MG63 (cell line): ENCODE data around the gene TIA1. TPM values are rescaled to one million over a fixed set of nuclear protein-coding genes. Genes with fewer than 3 reads are reported as not detected.
"Not testable (repeated sequence)": the region's sequence is repeated elsewhere in the genome, so short reads cannot be mapped to it uniquely, and the experiment has no call there.

Experiments used
- DNase-seq: peaks from one replicate; pipeline ENCODE4 v3.0.0-alpha.2; 2020
- H3K27me3 ChIP-seq: fragments of 250-450 bp; sonication (Bioruptor Pico); 2 replicates; pipeline ENCODE4 v1.5.1; 2020; ENCODE audit warnings: mild to moderate bottlenecking, moderate library complexity
- H3K36me3 ChIP-seq: fragments of 250-450 bp; sonication (Bioruptor Pico); 2 replicates; pipeline ENCODE4 v1.5.1; 2020; ENCODE audit warnings: mild to moderate bottlenecking, moderate library complexity
- H3K4me3 ChIP-seq: fragments of 250-450 bp; sonication (Bioruptor Pico); 2 replicates; pipeline ENCODE4 v1.5.1; 2020; ENCODE audit warnings: mild to moderate bottlenecking, moderate library complexity
- H3K9me3 ChIP-seq: fragments of 250-450 bp; sonication (Bioruptor Pico); 2 replicates; pipeline ENCODE4 v1.5.1; 2020; ENCODE audit warnings: mild to moderate bottlenecking, moderate library complexity
- total RNA-seq: library from RNA; depleted of rRNA; stranded (reverse); fragments of >200 nt; shearing (Covaris generic); gene quantifications from 2 replicates; pipeline ENCODE4 v1.2.3, GENCODE V29; 2014; ENCODE audit warnings: low replicate concordance; rRNA removed

Gene TIA1, protein sequence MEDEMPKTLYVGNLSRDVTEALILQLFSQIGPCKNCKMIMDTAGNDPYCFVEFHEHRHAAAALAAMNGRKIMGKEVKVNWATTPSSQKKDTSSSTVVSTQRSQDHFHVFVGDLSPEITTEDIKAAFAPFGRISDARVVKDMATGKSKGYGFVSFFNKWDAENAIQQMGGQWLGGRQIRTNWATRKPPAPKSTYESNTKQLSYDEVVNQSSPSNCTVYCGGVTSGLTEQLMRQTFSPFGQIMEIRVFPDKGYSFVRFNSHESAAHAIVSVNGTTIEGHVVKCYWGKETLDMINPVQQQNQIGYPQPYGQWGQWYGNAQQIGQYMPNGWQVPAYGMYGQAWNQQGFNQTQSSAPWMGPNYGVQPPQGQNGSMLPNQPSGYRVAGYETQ
- 46.0 and 53.3 TPM in 2 replicates for total RNA-seq

- peaks cover 13% of the 10 kb centered on the region for H3K36me3 ChIP-seq
- no peaks in the 10 kb centered on the region for H3K27me3 ChIP-seq
- DNase-seq: peak; percentile 97
- H3K9me3 ChIP-seq: no peaks in the 10 kb centered on the region
- H3K4me3 ChIP-seq: peak within 1 kb of the TSS; percentile 83
Observed at GRCh38 chr2:70248181-70248847, at the start of gene TIA1. Gene TIA1 (minus strand): TSS chr2:70248628. CDS start chr2:70248430, 198 bp downstream.

GRCh38 chr2:70297828-70298227, 49.4 kb upstream of the TIA1 start:
- peaks cover 36% of the 10 kb centered on the region for H3K36me3 ChIP-seq
- H3K4me3 ChIP-seq, H3K27me3 ChIP-seq, H3K9me3 ChIP-seq, DNase-seq: not testable (repeated sequence)

GRCh38 chr2:70283500-70284191, 35.2 kb upstream of the TIA1 start:
- H3K9me3 ChIP-seq: no peaks in the 10 kb centered on the region
- no peak overlapping the region for H3K4me3 ChIP-seq
- peaks cover 84% of the 10 kb centered on the region for H3K36me3 ChIP-seq
- H3K27me3 ChIP-seq: no peaks in the 10 kb centered on the region
- no peak for DNase-seq

- no peaks in the 10 kb centered on the region for H3K27me3 ChIP-seq
- no peak overlapping the region for H3K4me3 ChIP-seq
- no peaks in the 10 kb centered on the region for H3K9me3 ChIP-seq
- H3K36me3 ChIP-seq: peaks cover 74% of the 10 kb centered on the region
- no peak for DNase-seq
Observed at GRCh38 chr2:70282439-70282838, 34.0 kb upstream of the TIA1 start.

- DNase-seq: no peak
- Histone ChIP-seq H3K36me3 (peaks cover 65% of the 10 kb centered on the region), H3K9me3 (no peaks in the 10 kb centered on the region), H3K27me3 (no peaks in the 10 kb centered on the region), H3K4me3 (no peak overlapping the region)
Observed at GRCh38 chr2:70280242-70280798, 31.9 kb upstream of the TIA1 start.

DNA sequence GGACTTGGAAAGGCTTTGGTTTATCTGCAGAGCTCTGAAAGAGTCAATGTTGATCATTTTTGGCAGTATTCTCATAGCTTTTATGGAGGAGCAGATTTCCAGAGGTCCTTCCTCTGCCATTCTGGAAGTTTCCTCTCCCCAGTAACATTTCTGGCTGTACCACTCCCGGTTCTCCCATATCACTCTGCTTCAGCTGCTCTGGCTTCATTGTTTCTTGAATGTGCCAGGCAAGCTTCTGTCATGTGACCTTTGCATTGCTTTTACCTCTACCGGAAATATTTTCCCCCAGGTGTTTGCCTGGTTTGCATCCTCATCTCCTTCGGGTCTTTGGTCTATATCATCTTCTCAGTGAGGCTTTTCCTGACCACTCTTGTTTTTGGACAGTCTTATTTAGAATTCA, 21.9 kb upstream of the TIA1 start:
- H3K9me3 ChIP-seq: no peaks in the 10 kb centered on the region

DNA sequence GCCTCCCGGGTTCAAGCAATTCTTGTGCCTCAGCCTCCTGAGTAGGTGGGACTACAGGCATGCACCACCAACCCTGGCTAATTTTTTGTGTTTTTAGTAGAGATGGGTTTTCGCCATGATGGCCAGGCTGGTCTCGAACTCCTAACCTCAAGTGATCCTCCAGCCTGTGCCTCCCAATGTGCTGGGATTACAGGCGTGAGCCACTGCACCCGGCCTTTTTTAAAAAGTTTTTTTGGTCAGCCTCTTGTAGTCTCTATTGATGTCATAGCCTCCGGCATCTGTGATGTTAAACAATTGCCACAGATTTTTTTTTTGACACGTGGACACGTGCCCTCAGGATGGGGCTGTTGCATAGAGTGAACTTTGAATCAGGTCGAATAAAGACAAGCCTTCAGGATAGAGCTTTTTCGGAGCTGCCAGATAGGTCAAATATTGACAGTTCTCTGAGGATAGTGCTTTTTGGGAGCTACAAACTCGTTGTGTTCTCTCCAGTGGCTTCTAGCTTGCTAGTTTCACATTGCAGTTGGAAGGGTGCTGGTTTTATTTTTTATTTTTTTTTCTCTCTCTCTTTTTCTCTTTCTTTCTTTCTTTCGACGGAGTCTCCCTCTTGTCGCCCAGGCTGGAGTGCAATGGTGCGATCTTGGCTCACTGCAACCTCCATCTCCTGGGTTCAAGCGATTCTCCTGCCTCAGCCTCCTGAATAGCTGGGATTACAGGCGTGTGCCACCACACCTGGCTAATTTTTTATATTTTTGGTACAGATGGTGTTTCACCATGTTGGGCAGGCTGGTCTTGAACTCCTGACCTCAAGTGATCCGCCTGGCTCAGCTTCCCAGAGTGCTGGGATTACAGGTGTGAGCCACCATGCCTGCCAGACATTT, 21.2 kb upstream of the TIA1 start:
- not testable (repeated sequence) for DNase-seq

More for the DNA sequence above, 21.9 kb upstream of the TIA1 start:
- Histone ChIP-seq H3K4me3 (no peak overlapping the region), H3K36me3 (no peaks in the 10 kb centered on the region), H3K27me3 (no peaks in the 10 kb centered on the region)
- DNase-seq: no peak

GRCh38 chr2:70266925-70267324, 18.5 kb upstream of the TIA1 start:
- DNase-seq, H3K4me3 ChIP-seq, H3K9me3 ChIP-seq, H3K27me3 ChIP-seq, H3K36me3 ChIP-seq: not testable (repeated sequence)

More for the DNA sequence above, 21.2 kb upstream of the TIA1 start:
- H3K27me3 ChIP-seq, H3K9me3 ChIP-seq, H3K36me3 ChIP-seq, H3K4me3 ChIP-seq: not testable (repeated sequence)

- DNase-seq: no peak
- no peaks in the 10 kb centered on the region for H3K27me3 ChIP-seq
- peaks cover 7% of the 10 kb centered on the region for H3K36me3 ChIP-seq
- H3K4me3 ChIP-seq: no peak overlapping the region
- no peaks in the 10 kb centered on the region for H3K9me3 ChIP-seq
Observed at GRCh38 chr2:70261501-70261900, 13.1 kb upstream of the TIA1 start.

DNA sequence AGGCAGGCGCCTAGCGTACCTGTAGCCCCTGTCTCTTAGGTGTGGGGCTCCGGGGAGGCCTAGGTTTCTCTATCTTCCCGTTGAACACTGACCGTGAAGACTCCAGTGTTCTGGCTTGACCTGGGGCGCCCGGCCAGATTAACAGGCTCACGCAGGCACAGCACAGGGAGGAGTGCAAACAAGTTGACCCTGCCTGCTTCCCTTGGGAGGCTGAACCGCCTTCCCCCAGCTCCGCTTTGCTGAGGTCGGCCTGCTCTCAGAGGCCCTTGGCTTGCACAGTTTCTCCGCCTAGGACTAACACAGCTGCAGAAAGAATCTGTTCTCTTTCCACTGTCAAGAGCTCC, 10.1 kb upstream of the TIA1 start:
- Histone ChIP-seq H3K36me3 (peaks cover 7% of the 10 kb centered on the region), H3K4me3 (peak overlapping the region; percentile 75), H3K27me3 (no peaks in the 10 kb centered on the region), H3K9me3 (no peaks in the 10 kb centered on the region)
- DNase-seq: peak; percentile 52

- DNase-seq: no peak
- no peak overlapping the region for H3K4me3 ChIP-seq
- no peaks in the 10 kb centered on the region for H3K9me3 ChIP-seq
- H3K36me3 ChIP-seq: 0 out of 2 replicates have a peak, but pooled peaks cover 1% of the 10 kb centered on the region
- no peaks in the 10 kb centered on the region for H3K27me3 ChIP-seq
Observed at GRCh38 chr2:70255637-70256314, 7.3 kb upstream of the TIA1 start.

DNA sequence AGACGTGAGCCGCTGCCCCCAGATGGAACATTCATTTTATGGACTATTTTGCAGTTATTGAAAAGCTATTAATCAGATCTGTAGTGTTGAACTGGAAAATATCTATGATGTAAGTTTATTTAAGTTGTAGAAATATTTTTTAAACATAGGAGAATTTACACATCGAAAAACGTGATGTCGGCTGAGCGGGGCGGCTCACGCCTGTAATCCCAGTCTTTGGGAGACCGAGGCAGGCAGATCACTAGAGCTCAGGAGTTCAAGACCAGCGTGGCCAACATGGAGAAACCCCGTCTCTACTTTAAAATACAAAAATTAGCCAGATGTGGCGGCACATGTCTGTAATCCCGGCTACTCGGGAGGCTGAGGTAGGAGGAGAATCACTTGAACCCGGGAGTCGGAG, 2.0 kb upstream of the TIA1 start:
- Histone ChIP-seq H3K4me3 (no peak overlapping the region), H3K36me3 (peaks cover 7% of the 10 kb centered on the region), H3K27me3 (no peaks in the 10 kb centered on the region), H3K9me3 (no peaks in the 10 kb centered on the region)
- DNase-seq: no peak

DNA sequence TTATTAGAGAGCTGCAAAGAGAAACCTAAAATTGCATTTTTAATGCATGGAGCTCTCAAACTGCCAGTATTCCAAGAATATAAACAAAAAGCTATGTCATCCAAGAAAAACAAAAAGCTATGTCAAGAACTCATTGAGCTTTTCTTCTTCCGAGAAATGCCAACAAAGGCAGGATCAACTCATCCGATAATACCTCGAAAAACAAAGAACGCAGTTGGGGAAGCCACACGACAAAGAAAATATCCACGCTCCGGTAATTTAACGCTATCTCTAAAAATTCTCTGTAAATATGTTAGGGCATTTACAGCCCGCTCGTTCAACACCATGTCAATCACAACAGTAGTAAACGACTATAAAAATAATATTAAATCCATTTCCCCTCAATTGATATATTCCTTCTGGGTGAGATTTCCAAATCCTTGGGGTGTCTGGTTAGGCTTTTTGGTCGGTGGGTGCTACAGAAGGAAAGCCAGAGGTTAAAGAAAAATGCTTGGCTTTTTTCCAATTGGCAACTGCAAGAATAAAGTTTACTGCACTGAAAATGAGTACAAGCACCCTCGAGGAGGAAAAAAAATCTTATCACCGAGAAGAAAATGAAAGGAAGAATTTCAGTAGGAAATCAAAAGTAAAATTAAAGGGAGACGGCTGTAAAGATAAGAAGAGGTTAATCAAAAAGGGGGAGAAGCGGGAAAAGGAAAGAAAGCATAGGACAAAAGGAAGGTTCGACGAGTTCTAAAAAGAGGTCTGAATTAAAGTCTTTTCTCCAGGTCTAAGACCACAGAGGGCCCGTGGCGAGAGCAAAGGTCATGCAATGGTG, 856 bp downstream of the TIA1 start:
- Histone ChIP-seq H3K9me3 (no peaks in the 10 kb centered on the region), H3K4me3 (peak overlapping the region; percentile 83), H3K27me3 (no peaks in the 10 kb centered on the region), H3K36me3 (peaks cover 13% of the 10 kb centered on the region)
- DNase-seq: no peak

DNA sequence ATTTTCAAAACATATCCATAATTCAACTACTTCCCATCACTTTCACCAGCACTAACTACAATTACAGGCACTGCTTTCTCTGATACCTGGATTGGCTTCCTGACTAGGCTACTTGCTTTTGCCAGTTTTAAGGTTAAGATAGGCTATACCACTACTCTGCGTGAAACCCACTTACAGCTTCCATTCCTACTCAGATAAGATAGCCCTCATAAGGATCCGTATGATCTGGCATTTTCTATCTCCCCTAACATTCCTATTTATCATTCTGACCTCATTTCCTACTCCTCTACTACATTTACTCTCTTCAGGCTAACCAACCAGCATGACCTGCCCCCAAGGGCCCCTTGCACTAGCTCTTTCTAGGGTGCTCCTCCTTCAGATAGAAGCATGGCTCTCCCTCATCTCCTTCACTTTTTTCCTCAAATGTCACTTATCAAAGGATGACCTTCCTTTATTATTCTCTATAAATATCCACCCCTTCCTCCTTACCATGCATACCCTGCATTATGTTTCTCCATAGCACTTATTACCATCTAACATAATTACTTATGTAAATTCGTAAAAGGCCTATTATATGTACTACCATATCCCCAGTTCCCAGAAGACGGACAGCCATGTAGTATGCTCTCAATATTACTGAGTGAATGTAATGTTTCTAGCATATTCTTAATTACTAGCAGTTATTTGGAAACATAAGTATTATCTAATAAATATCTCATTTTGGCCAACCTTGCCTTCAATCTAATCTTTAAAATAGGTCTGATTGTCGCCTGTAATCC, 4.4 kb downstream of the TIA1 start:
- Histone ChIP-seq H3K36me3 (peaks cover 37% of the 10 kb centered on the region), H3K4me3 (no peak overlapping the region), H3K9me3 (no peaks in the 10 kb centered on the region), H3K27me3 (no peaks in the 10 kb centered on the region)
- DNase-seq: no peak
